Tibial nerve (tissue), 4 donors: ENCODE measurements around the gene MED20. TPM values are rescaled to one million over a fixed set of nuclear protein-coding genes. Genes with fewer than 3 reads are reported as not detected.

ENCODE experiments used
- DNase-seq, 2 donors: peaks; one replicate each; pipeline ENCODE4 v3.0.0-alpha.2; 2019; ENCODE audit warnings: low spot score in 2 of 2
- H3K27ac ChIP-seq, 4 donors: fragments of 200-600 bp; sonication (generic) in 3 of 4; one replicate each; pipeline ENCODE4 v1.5.1; 2017 to 2019; ENCODE audit warnings: mild to moderate bottlenecking in 1 of 4
- H3K27me3 ChIP-seq, 2 donors: fragments of 200-600 bp; sonication (generic) in 1 of 2; one replicate each; pipeline versions ENCODE4 v1.5.1 to v1.6.0; 2017 to 2019
- H3K36me3 ChIP-seq, 3 donors: fragments of 200-600 bp; sonication (generic); one replicate each; pipeline ENCODE4 v1.5.1; 2018 to 2019
- H3K4me1 ChIP-seq, 4 donors: fragments of 200-600 bp; sonication (generic) in 3 of 4; one replicate each; pipeline ENCODE4 v1.5.1; 2017 to 2019
- H3K4me3 ChIP-seq, 4 donors: fragments of 200-600 bp; sonication (generic) in 3 of 4; one replicate each; pipeline ENCODE4 v1.5.1; 2017 to 2019; ENCODE audit warnings: mild to moderate bottlenecking in 1 of 4, moderate library complexity in 1 of 4
- H3K9me3 ChIP-seq, 4 donors: fragments of 200-600 bp; sonication (generic) in 3 of 4; one replicate each; pipeline ENCODE4 v1.5.1; 2017 to 2019
- EP300 ChIP-seq, 2 donors: sonication (generic); formaldehyde crosslinking; IDR thresholded peaks; one replicate each; pipeline ENCODE4 v1.6.1; 2017; ENCODE audit warnings: antibody characterized with exemption in 2 of 2, mild to moderate bottlenecking in 1 of 2
- POLR2A ChIP-seq, 2 donors: fragments of 450-650 bp; IDR thresholded peaks; one replicate each; pipeline ENCODE4 v1.6.1; 2017; ENCODE audit warnings: antibody characterized with exemption in 2 of 2, mild to moderate bottlenecking in 2 of 2, moderate library complexity in 2 of 2
- WGBS, 2 donors: methylation state at CpG; one replicate each; pipeline ENCODE4 v1.1.5; 2018; 5-methylcytosine and 5-hydroxymethylcytosine counted together
- total RNA-seq, 4 donors: library from RNA; depleted of rRNA; stranded (reverse); fragments of >200 nt; gene quantifications; one replicate each; pipeline ENCODE4 v1.1.0, GENCODE V29; 2016
- TF ChIP-seq, protein P1 (sequence below), 5 experiments: fragments of 200-600 bp in 3 of 5; fragments of 450-650 bp in 2 of 5; sonication (generic) in 3 of 5; IDR thresholded peaks; one replicate each; pipeline ENCODE4 v1.5.1; 2016 to 2019; ENCODE audit warnings: antibody characterized with exemption in 5 of 5, mild to moderate bottlenecking in 3 of 5, moderate library complexity in 2 of 5

Gene MED20, protein sequence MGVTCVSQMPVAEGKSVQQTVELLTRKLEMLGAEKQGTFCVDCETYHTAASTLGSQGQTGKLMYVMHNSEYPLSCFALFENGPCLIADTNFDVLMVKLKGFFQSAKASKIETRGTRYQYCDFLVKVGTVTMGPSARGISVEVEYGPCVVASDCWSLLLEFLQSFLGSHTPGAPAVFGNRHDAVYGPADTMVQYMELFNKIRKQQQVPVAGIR
- total RNA-seq: 10 to 100 TPM in 3 of 4 donors, 1 to 10 TPM in 1; 8.0 to 15.0 (median 12.2) TPM

DNA sequence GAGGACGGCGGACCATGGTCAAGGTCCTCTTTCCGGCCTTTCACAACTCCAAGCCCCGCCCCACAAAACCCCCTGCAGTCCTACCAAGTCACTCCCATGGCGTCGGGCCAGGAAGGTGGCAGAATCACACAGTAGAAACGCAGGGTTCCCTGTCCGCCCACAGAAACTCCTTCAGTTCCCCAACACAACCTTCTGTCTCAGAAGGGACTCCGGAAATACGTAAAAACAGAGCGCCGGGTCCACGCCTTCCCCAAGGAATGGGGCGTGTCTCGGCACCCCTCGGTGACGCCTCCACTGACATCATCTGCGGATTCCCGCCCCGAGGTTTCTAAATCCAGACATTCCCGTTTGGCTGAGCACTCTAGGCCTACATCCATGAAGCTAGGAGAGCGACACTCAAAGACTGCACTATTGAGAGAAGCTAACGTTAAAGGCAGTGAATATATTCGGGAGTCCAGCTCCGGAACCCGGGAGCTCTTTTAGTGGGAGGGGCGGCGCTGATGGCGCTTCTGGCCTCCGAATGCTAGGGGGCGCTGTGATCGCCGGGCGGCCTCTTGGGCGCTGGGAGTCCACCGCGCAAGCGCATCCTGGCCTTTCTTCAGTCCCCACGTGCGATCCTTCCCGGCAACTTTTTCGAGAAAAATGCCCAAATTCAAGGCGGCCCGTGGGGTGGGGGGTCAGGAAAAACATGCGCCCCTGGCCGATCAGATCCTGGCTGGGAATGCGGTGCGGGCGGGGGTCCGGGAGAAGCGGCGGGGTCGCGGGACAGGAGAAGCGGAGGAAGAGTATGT, at the start of gene MED20, which contains the start of gene BYSL:
TSS of gene MED20 (minus strand) at position 219 of the 791 bp plus-strand sequence. CDS start at position 98, 121 bp downstream.
TSS of gene BYSL (plus strand) at position 579 of the 791 bp plus-strand sequence. CDS start at position 643, 64 bp downstream.
- Histone ChIP-seq H3K36me3 (peaks cover 0 to 13% (median 0%) of the 10 kb centered on the region in 3 donors), H3K9me3 (no peaks in the 10 kb centered on the region), H3K27ac (peak within 1 kb of the TSS; percentile 87 to 98 (median 97)), H3K4me1 (peaks cover 0 to 61% (median 13%) of the 10 kb centered on the region in 4 donors), H3K27me3 (no peaks in the 10 kb centered on the region), H3K4me3 (peak within 1 kb of the TSS; percentile 35 to 90 (median 73))
- peak; percentile 78 to 90 for DNase-seq
- 0% methylated on average over 55 of the region's 55 CpGs for WGBS, 2 donors
- TF ChIP-seq EP300 (IDR thresholded peaks at IDR 0.05) (peak; percentile 87 to 95), POLR2A (IDR thresholded peaks at IDR 0.05) (peak; percentile 43 to 55)
- TF ChIP-seq, protein P1, sequence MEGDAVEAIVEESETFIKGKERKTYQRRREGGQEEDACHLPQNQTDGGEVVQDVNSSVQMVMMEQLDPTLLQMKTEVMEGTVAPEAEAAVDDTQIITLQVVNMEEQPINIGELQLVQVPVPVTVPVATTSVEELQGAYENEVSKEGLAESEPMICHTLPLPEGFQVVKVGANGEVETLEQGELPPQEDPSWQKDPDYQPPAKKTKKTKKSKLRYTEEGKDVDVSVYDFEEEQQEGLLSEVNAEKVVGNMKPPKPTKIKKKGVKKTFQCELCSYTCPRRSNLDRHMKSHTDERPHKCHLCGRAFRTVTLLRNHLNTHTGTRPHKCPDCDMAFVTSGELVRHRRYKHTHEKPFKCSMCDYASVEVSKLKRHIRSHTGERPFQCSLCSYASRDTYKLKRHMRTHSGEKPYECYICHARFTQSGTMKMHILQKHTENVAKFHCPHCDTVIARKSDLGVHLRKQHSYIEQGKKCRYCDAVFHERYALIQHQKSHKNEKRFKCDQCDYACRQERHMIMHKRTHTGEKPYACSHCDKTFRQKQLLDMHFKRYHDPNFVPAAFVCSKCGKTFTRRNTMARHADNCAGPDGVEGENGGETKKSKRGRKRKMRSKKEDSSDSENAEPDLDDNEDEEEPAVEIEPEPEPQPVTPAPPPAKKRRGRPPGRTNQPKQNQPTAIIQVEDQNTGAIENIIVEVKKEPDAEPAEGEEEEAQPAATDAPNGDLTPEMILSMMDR (IDR thresholded peaks at IDR 0.05): peak; percentile 97 to 99 (median 97)

DNA sequence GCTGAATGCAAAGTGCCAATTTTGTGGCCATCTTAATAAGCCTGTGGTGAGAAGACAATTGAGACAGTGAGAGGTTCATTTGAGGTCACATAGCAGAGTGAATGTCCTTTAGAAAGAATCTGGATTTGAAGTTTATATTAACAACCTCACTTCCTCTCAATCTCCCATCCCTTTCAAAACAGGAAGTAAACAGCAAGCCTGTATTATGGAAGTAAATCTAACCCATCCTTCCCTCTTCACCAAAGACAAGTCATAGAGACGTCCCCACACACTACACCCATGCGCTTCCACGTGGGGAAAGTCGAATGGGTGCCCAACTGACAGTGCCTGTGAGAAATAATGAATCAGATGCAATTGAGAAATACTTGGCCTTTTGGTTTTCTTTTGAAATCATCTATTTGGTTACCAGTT, 49.5 kb upstream of the MED20 start:
- no peak for DNase-seq
- no peak overlapping the region for H3K4me3 ChIP-seq
- H3K36me3 ChIP-seq: no peaks in the 10 kb centered on the region
- H3K27me3 ChIP-seq: no peaks in the 10 kb centered on the region
- peak overlapping the region in 1 of 4 donors; percentile 2 for H3K27ac ChIP-seq
- TF ChIP-seq, protein P1 (IDR thresholded peaks at IDR 0.05): no peak
- TF ChIP-seq EP300 (IDR thresholded peaks at IDR 0.05) (peak in 1 of 2 donors; percentile 20), POLR2A (IDR thresholded peaks at IDR 0.05) (no peak)
- H3K4me1 ChIP-seq: peaks cover 0 to 50% (median 6%) of the 10 kb centered on the region in 4 donors
- 36 to 50% methylated on average over 4 of the region's 4 CpGs for WGBS, 2 donors
- no peaks in the 10 kb centered on the region for H3K9me3 ChIP-seq

DNA sequence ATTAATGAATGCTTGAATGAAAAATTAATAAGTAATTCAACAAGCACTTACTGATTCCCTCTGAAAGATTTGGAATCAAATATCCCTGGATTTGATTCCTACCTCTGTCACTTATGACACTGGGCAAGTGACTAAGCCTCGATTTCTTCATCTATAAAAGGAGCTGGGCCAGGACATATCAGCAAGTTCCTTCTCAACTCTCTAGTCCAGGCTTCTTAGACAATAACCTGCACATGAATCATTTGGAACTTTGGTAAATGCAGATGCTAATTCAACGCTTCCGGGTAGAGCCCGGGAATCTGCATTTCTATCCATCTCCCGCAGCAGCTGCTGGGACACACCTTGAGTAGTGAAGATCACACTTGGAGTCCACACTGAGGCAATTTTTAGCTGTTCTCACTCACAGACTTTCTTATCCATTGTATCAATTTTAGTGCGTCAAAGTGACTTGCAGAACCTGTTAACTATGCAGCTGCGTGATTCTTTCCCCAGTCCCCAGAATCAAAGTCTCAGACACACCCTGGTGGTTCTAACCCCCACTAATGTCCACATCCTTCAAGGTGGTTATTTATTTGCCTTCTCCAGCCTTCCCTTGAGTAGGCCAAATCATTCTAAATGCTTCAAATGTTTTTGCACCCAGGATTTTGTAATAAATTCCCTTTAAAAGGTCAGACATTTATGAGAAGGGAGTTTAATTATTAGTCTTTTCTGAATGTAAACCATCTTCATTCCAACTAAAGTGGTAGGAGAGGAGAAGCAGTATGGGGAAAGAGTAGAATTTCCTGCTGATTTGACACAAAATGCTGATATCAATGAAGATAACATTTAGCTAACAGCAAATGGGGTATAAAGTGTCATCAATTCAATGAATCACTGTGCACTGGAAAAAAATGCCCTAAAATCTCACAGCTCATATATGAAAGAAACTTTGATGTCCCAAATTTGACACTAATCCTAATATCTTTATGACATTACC, 46.7 kb upstream of the MED20 start:
- H3K36me3 ChIP-seq: no peaks in the 10 kb centered on the region
- H3K27me3 ChIP-seq: no peaks in the 10 kb centered on the region
- H3K4me1 ChIP-seq: peaks cover 0 to 44% (median 7%) of the 10 kb centered on the region in 4 donors
- no peak overlapping the region for H3K4me3 ChIP-seq
- WGBS, 2 donors: 87% methylated on average over 7 of the region's 7 CpGs
- no peaks in the 10 kb centered on the region for H3K9me3 ChIP-seq
- DNase-seq: no peak
- TF ChIP-seq, protein P1 (IDR thresholded peaks at IDR 0.05): no peak
- TF ChIP-seq EP300 (IDR thresholded peaks at IDR 0.05) (no peak), POLR2A (IDR thresholded peaks at IDR 0.05) (no peak)
- H3K27ac ChIP-seq: peak overlapping the region in 1 of 4 donors; percentile 2

DNA sequence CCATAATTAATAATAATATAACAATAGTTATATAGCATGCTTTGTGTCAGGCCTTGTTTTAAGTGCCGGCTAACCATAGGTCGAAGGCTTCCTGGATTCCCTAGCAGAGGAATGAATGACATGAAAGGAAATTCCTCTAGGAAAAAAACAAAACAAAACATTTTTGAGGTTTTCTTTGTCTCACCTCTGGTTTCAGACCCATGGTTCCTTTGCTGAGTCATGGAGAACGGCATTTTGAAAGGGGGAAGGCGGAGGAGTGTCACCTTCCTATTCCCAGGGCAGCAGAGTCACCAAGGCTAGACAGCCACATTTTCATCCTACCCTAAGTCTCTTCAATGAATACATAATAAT, 46.0 kb upstream of the MED20 start:
- DNase-seq: no peak
- H3K4me1 ChIP-seq: peaks cover 0 to 44% (median 7%) of the 10 kb centered on the region in 4 donors
- 45 to 52% methylated on average over 4 of the region's 4 CpGs for WGBS, 2 donors
- H3K27ac ChIP-seq: peak overlapping the region in 1 of 4 donors; percentile 2
- no peaks in the 10 kb centered on the region for H3K9me3 ChIP-seq
- H3K27me3 ChIP-seq: no peaks in the 10 kb centered on the region
- no peaks in the 10 kb centered on the region for H3K36me3 ChIP-seq
- TF ChIP-seq EP300 (IDR thresholded peaks at IDR 0.05): no peak
- no peak for TF ChIP-seq POLR2A (IDR thresholded peaks at IDR 0.05)
- TF ChIP-seq, protein P1 (IDR thresholded peaks at IDR 0.05): no peak
- no peak overlapping the region for H3K4me3 ChIP-seq
